HepG2 (cell line): Measurements from ENCODE around the gene STX1B. TPM values are rescaled to one million over a fixed set of nuclear protein-coding genes. Genes with fewer than 3 reads are reported as not detected.

Source experiments
- AFF4 ChIP-seq: sonication (generic); formaldehyde crosslinking; IDR thresholded peaks from 2 replicates; pipeline ENCODE4 v1.4.0; 2020; ENCODE audit warnings: missing genetic modification reagents
- ARID2 ChIP-seq: sonication (generic); formaldehyde crosslinking; IDR thresholded peaks from 2 replicates; pipeline ENCODE4 v1.8.1; 2022; ENCODE audit warnings: mild to moderate bottlenecking, missing genetic modification reagents, borderline replicate concordance
- IKZF4 ChIP-seq: sonication (generic); formaldehyde crosslinking; IDR thresholded peaks from 2 replicates; pipeline ENCODE4 v1.5.1; 2020; ENCODE audit warnings: borderline replicate concordance, mild to moderate bottlenecking, low read depth, missing genetic modification reagents; ENCODE audit errors: not compliant biosample characterization
- KAT7 ChIP-seq: IDR thresholded peaks from 2 replicates; pipeline ENCODE4 v1.6.1; 2018; ENCODE audit warnings: borderline replicate concordance, missing compliant biosample characterization
- PCBP1 ChIP-seq: fragments of 200-400 bp; formaldehyde crosslinking; IDR thresholded peaks from 2 replicates; pipeline ENCODE4 v1.6.1; 2017; ENCODE audit warnings: mild to moderate bottlenecking, low read depth, low read length, borderline replicate concordance
- PHB2 ChIP-seq: fragments of 450-650 bp; IDR thresholded peaks from 2 replicates; pipeline ENCODE4 v1.6.1; 2018; ENCODE audit not compliant: partially characterized antibody
- PITX1 ChIP-seq: sonication (generic); formaldehyde crosslinking; IDR thresholded peaks from 2 replicates; pipeline ENCODE4 v1.5.1; 2020; ENCODE audit warnings: mild to moderate bottlenecking, missing genetic modification reagents
- PRDM15 ChIP-seq: sonication (generic); formaldehyde crosslinking; IDR thresholded peaks from 2 replicates; pipeline ENCODE4 v1.4.0; 2020; ENCODE audit warnings: missing genetic modification reagents
- RXRA ChIP-seq: sonication (generic); formaldehyde crosslinking; IDR thresholded peaks from 2 replicates; pipeline ENCODE4 v1.5.1; 2020; ENCODE audit warnings: missing genetic modification reagents
- ZNF124 ChIP-seq: sonication (generic); formaldehyde crosslinking; IDR thresholded peaks from 2 replicates; pipeline ENCODE4 v1.4.0; 2020; ENCODE audit warnings: missing genetic modification reagents
- ZNF234 ChIP-seq: sonication (generic); formaldehyde crosslinking; conservative IDR thresholded peaks from 2 replicates; pipeline ENCODE4 v1.5.1; 2020; ENCODE audit warnings: mild to moderate bottlenecking, missing genetic modification reagents
- ZNF354B ChIP-seq: sonication (generic); formaldehyde crosslinking; IDR thresholded peaks from 2 replicates; pipeline ENCODE4 v1.8.0; 2022; ENCODE audit warnings: mild to moderate bottlenecking, missing genetic modification reagents
- ZNF431 ChIP-seq: sonication (generic); formaldehyde crosslinking; IDR thresholded peaks from 2 replicates; pipeline ENCODE4 v1.9.0; 2022; ENCODE audit warnings: missing genetic modification reagents, low read depth, mild to moderate bottlenecking, borderline replicate concordance
- polyA plus RNA-seq, 8 experiments: library from polyadenylated mRNA; depleted of rRNA in 3 of 8; stranded (reverse) in 7 of 8; unstranded in 1 of 8; fragments of >200 nt; fragmentation: Illumina TruSeq in 4 of 8; extraction: Trizol in 4 of 8; gene quantifications; 2 replicates each; pipeline versions ENCODE4 v1.2.1 to v1.2.3, GENCODE V29; 2011 to 2016; ENCODE audit warnings: low read depth in 4 of 8, missing spikeins in 1 of 8, mixed read lengths in 1 of 8; ENCODE audit not compliant: insufficient read depth in 1 of 8
- total RNA-seq, 5 experiments: library from RNA; depleted of rRNA; stranded (reverse); fragments of >200 nt; fragmentation: Illumina TruSeq; extraction: Trizol; gene quantifications; 2 replicates each; pipeline ENCODE4 v1.2.3, GENCODE V29; 2016; ENCODE audit warnings: low read depth in 1 of 5
- TF ChIP-seq, protein P1 (sequence below): sonication (generic); formaldehyde crosslinking; IDR thresholded peaks from 2 replicates; pipeline ENCODE4 v1.5.1; 2020; ENCODE audit warnings: missing genetic modification reagents, mild to moderate bottlenecking, borderline replicate concordance
- TF ChIP-seq, protein P2 (sequence below): sonication (generic); formaldehyde crosslinking; conservative IDR thresholded peaks from 2 replicates; pipeline ENCODE4 v1.4.0; 2020; ENCODE audit warnings: missing genetic modification reagents

Gene STX1B
- total and polyA plus RNA-seq, 2 of the 13 experiments (the other 11 are each of a cell fraction or from before 2014, with no cell fraction given), result 2.1 to 3.0 TPM

DNA sequence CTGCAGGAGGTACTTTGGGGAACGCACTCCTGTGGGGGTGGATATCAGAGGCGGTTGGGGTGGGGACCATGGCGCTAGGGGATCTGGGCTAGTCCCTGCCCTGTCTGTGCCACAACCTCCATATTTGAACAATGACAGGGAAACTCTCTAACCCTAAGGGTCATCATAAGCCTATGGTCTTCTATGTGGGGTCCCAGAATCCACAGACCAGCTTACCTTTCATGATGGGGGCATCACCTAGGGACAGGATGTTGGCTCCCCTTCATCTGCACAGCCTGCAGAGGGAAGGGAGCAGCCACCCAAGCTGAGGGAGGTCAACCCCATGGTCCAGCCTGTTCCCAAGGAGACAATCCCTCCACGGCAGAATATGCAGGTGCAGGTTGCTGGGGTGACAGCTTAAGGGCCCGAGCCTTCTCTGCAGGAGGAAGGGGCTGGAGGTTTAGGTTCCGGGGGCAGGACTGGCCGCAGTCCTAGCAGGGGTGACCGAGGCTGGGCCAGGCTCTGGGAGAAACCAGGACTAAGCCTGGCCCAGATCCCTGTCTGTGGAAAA, 59.8 kb downstream of the STX1B start (continued):
- TF ChIP-seq KAT7 (CRISPR knock-in tag), result peak; percentile 0; the same call in 1 of the 2 replicates
- no peak for TF ChIP-seq PITX1
- TF ChIP-seq ZNF124 (CRISPR knock-in tag), result no peak
- TF ChIP-seq AFF4 (CRISPR knock-in tag), result 0 out of 2 replicates have a peak, but pooled peaks have one; percentile 16
- TF ChIP-seq ZNF431 (CRISPR knock-in tag), result no peak
- no peak for TF ChIP-seq ARID2
- TF ChIP-seq, protein P1, sequence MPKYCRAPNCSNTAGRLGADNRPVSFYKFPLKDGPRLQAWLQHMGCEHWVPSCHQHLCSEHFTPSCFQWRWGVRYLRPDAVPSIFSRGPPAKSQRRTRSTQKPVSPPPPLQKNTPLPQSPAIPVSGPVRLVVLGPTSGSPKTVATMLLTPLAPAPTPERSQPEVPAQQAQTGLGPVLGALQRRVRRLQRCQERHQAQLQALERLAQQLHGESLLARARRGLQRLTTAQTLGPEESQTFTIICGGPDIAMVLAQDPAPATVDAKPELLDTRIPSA (CRISPR knock-in tag), result no peak
- TF ChIP-seq ZNF354B, result no peak
- TF ChIP-seq IKZF4 (CRISPR knock-in tag), result no peak
- TF ChIP-seq RXRA, result no peak
- TF ChIP-seq PCBP1, result 0 out of 2 replicates have a peak, but pooled peaks have one; percentile 37
- TF ChIP-seq, protein P2, sequence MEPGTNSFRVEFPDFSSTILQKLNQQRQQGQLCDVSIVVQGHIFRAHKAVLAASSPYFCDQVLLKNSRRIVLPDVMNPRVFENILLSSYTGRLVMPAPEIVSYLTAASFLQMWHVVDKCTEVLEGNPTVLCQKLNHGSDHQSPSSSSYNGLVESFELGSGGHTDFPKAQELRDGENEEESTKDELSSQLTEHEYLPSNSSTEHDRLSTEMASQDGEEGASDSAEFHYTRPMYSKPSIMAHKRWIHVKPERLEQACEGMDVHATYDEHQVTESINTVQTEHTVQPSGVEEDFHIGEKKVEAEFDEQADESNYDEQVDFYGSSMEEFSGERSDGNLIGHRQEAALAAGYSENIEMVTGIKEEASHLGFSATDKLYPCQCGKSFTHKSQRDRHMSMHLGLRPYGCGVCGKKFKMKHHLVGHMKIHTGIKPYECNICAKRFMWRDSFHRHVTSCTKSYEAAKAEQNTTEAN, result no peak
- TF ChIP-seq PRDM15 (CRISPR knock-in tag), result no peak
- TF ChIP-seq PHB2, result no peak
- no peak for TF ChIP-seq ZNF234 (CRISPR knock-in tag)
